HG03521 (cell line): ENCODE measurements around the gene BUD23.
A peak's percentile ranks its signal among the peaks of the same experiment; 100 is the strongest.
"Not testable (repeated sequence)": the region's sequence is repeated elsewhere in the genome, so short reads cannot be mapped to it uniquely, and the experiment has no call there.

Experiments
- ATAC-seq: cut with Tn5 transposase; IDR thresholded peaks from one replicate; pipeline ENCODE4 v1.9.1; 2021; ENCODE audit warnings: mild to moderate bottlenecking, moderate library complexity; ENCODE audit not compliant: unreplicated experiment

The BUD23 gene

DNA sequence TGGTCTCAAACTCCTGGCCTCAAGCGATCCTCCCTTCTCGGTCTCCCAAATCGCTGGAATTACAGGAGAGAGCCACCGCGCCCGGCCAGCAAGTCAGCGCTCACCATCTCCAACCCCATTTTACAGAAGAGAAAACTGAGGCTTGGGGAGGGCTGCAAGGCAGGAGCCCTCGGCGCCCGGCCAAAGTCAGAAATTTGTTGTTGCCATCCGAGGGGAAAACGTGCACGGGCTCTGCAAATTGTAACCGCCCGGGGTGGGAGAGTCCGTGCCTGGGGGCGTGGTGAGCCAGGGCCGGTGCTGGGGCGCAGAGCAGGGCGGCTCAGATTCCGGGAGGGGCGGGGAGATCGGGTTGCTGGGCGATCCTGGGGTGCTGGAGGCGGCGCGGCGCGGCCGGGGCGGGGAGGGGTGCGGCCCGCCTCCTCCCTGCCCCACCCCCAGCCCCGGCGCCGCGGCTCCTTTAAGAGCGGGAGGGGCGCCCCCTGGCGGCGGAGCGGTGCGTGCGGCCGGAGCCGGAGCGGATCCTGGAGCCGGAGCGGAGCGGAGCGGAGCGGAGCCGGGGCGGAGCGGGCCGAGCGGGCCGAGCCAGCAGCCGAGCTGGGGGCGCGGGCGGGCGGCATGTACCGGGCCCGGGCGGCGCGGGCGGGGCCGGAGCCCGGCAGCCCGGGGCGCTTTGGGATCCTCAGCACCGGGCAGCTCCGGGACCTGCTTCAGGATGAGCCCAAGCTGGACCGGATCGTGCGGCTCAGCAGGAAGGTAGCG is 15.9 kb upstream of the BUD23 start, which contains the start of gene VPS37D:
TSS of gene VPS37D (plus strand) at position 488 of the 759 bp plus-strand sequence. CDS start at position 616, 128 bp downstream.
- ATAC-seq, result peak; percentile 94

DNA sequence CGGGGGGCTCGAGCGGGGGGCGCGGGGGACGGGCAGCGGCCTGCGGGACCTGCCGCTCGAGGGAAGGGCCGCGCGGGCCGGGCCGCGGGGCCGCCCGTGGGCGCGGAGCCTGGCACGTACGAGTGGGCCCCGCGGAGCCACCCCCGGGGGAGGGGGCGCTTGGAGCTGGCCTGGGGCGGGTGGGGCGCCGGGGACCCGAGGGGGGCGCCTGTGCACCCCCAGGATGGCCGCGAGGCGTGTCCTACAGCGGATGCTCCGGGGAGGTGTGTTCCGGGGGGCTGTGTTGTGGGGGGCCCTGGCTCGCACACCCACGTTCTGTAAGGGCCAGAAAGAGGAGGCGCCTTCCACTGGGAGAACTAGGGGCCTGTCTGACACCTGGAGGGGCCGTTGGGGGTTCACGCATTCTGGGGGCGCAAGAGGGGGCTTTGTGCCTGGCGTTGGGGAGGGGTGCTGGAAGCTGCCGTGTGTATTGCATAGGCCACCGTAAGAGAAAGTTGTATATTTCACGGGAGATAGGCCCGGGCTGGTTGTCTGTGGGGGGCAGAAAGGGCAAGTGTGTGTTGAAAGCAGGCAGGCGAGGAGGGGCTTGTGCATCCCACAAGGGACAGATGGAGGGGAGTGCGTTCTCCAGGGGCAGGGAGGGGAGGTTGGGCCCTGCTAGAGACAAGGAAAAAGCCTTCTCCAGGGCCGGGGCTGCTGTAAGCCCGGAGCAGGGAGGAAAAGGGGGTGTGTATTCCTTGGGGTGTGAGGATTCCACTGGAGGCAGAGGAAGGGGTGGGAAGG is 15.1 kb upstream of the BUD23 start:
- no peak for ATAC-seq

DNA sequence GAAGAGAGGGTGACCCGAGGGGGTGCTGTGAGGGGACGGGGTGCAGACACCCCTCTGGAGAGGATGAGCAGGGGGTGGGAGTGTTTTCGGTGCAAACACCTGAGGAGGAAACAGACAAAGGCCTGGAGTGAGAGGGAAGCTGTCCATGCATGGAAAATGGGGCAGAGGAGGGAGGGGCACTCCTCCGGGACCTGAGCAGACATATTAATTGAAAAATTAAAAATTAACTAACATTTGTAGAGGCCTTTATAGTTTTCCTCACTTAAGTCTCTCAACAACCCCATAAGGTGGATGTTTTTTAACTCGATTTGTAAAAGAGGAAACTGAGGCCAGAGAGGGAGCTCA is 14.5 kb upstream of the BUD23 start:
- ATAC-seq, result no peak

- no peak for ATAC-seq
These were observed 14.1 kb upstream of the BUD23 start for GRCh38 chr7:73669288-73669701.

GRCh38 chr7:73669858-73670385 is 13.5 kb upstream of the BUD23 start:
- ATAC-seq, result no peak

DNA sequence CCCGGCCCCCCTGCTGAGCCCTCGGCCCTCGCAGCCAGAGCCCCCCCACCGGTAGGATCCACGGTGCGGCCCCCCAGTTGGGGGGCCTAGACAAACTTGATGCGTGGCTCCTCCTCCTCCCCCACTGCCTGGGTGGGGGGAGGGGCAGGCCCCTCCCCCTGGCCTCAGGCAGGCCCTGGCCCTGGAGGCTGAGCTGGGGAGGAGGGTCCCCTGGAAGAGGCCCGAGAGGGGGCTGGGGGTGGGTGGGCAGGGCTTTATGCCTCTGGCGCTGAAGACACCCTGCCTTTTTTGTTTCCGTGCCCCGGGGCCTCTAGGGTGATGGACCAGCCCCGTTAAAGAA is 12.1 kb upstream of the BUD23 start:
- ATAC-seq, result no peak

- no peak for ATAC-seq
These were observed 11.4 kb upstream of the BUD23 start for GRCh38 chr7:73671857-73672445.

- ATAC-seq, result no peak
These were observed 8.8 kb upstream of the BUD23 start for GRCh38 chr7:73674468-73675124.

DNA sequence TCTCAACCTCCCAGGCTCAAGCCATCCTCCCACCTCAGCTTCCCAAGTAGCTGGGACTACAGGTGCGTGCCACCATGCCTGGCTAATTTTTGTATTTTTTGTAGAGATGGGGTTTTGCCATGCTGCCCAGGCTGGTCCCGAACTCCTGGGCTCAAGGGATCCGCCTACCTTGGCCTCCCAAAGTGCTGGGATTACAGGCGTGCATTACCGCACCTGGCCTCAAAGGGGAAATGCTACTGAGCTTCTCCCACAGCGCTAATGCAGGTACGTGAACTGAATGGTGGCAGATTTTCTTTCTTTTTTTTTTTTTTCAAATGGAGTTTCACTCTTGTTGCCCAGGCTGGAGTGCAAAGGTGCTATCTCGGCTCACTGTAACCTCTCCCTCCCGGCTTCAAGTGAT is 7.3 kb upstream of the BUD23 start:
- ATAC-seq, result not testable (repeated sequence)

DNA sequence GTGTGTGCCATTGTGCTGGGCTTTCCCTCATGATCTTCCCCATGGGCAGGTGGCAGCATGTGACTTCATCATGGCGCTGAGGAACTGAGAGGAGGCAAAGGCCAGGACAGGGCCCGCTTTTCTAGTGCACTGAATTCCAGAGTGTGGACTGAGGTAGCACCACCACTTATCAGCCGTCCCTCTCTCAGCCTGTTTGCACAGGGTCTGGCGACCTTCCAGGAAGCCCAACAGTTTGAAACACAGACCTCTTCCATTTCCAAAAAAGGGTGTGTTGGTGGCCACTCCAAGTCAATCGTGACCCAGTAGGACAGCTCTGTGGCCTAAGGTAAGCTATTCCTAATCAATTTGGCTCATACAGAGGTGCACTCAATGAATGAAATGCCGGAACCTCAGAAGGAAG is 4.5 kb upstream of the BUD23 start:
- no peak for ATAC-seq

- ATAC-seq, result no peak
These were observed 3.7 kb upstream of the BUD23 start for GRCh38 chr7:73679709-73680108.

GRCh38 chr7:73680501-73680900 is 2.9 kb upstream of the BUD23 start:
- no peak for ATAC-seq

DNA sequence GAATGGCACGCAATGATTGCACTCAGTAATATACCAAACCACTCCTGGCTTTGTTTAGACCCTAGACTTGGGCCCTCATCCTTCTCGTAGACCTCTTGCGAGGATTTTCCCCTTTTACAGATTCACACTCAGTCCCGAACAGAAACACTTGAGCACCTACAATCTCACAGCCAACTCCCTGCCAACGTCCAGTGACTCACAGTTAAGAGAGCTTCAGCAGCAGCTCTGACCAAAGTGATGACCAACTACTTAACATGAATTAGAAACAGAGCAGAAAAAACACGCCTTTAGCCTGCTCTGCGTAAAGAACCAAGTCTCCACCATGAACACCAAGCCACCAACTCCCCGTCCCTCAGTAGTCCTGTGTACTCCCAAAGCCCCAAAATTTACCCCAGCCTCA is 2.4 kb upstream of the BUD23 start:
- ATAC-seq, result no peak

DNA sequence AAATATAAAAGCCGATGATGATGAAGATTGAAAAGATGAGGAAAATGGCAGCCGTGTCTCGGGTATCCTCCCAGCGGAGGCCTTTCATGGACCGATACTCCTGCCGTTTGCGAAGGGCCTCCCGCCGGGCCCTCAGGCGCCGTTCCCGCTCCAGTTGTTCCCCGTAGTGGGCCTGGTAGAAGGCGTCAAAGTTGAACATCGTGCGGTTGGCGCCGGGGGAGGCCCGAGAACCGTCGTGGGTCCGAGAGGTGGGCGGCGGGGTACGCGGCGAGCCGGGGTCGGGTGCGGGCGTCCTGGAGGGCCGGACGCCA is 697 bp upstream of the BUD23 start:
- ATAC-seq, result no peak

DNA sequence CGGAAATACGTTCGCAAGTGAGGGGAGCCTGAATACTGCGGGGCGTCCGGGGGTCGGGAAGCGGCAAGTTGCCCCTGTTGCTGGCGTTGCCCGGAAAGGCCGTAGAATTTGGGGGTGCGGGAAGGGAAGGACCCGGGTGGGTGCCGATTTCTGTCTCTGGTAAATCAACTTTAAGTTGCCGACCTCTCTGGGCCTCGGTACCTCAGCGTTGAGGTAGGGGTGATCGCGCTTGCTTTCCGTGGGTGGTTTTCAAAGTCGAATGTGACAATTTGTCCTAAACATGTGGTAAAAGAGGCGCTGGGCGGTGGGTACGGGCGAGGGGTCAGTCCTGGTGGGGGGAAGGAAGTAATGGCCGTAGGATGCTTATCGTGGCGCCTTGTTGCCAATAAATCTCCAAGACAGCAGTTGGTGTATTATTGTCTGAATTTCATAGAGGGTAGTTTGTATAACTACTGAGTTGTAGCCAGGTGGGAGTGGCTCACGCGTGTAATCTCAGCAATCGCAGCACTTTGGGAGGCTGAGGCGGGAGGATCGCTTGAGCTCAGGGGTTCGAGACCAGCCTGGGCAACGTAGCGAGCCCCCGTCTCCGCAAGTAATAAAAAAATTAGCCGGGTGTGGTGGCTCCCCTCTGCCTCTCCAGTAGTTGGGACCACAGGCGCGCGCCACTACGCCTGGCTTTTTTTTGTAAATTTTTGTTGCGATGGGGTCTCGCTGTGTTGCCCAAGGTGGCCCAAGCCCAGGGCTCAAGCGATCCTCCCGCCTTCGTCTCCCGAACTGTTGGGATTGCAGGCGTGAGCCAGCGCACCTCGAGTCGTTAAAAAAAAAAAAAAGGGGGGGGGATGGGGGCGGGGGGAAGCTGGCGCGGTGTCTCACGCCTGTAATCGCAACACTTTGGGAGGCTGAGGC is 644 bp downstream of the BUD23 start:
- ATAC-seq, result peak; percentile 14

- no peak for ATAC-seq
These were observed 1.9 kb downstream of the BUD23 start for GRCh38 chr7:73685311-73685710.

GRCh38 chr7:73688288-73688687 is 4.9 kb downstream of the BUD23 start:
- ATAC-seq, result no peak

GRCh38 chr7:73690646-73691045 is 7.2 kb downstream of the BUD23 start:
- no peak for ATAC-seq

DNA sequence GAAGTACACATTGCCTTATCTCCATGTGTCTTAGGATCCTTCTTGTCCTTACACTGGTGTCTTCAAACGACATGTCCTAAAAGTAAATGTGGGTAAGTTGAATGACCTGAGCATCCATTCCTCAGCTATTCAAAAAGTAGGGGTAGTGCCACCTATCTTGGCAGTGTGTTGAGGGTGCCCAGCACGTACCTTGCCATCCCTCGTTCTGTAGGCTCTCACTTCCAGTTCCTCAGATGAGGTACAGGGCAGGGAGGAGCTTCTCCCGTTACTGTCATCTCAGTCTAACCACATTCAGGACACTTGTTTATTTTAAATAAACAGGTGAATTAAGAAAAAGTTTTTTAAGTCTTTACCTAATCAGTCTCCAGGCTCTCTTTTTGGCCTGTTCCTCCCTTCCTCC is 13.0 kb downstream of the BUD23 start:
- ATAC-seq, result no peak

DNA sequence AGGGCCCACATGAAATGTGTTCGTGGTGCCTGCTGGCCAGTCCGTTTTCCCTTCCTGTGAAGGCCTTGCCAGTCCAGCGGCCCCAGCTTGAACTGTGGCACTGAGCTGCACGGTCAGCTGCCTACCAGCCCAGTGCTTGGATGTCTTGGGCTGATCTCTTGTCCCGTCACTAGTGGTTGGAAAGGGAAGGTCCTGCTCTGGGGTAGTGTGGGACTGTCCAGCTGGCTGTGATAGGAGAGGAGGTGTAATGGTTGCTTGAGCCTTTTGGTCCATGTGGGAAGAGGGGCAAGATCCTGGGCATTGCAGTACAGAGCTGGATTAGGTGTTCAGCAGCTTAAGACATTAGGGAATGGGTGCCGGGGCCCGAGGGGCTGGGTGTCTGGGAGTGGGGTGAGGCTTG is 15.0 kb downstream of the BUD23 start:
- ATAC-seq, result no peak
